ENCODE measurements around the gene FAM83E.

Gene FAM83E

GRCh38 chr19:48642862-48643261, 28.0 kb upstream of the FAM83E start:
- H4K20me1 ChIP-seq (ENCODE audit: insufficient read depth, low read length, poor library complexity, severe bottlenecking): no peaks in the 10 kb centered on the region

GRCh38 chr19:48641850-48642249, 27.0 kb upstream of the FAM83E start:
- no peaks in the 10 kb centered on the region for H3K36me3 ChIP-seq (ENCODE audit: insufficient read depth, low read length)
- H2AFZ ChIP-seq (ENCODE audit: low read length): no peak overlapping the region
- peaks cover 3% of the 10 kb centered on the region for H3F3A ChIP-seq (ENCODE audit: low read depth)
- no peaks in the 10 kb centered on the region for H3K27me3 ChIP-seq (ENCODE audit: insufficient read depth, low read length, poor library complexity, severe bottlenecking)
- no peak overlapping the region for H3K9ac ChIP-seq (ENCODE audit: low read depth, low read length, poor library complexity, severe bottlenecking)
- H3K79me2 ChIP-seq (ENCODE audit: insufficient read depth, low read length): no peaks in the 10 kb centered on the region
- H3K4me3 ChIP-seq (ENCODE audit: low read length, poor library complexity, severe bottlenecking): no peak overlapping the region
- no peaks in the 10 kb centered on the region for H3K9me3 ChIP-seq (ENCODE audit: insufficient read depth, low read depth, low read length)
- peaks cover 34% of the 10 kb centered on the region for H3K4me1 ChIP-seq (ENCODE audit: insufficient read depth, low read length, poor library complexity, severe bottlenecking)
- TF ChIP-seq EZH2phosphoT487 (IDR thresholded peaks at IDR 0.05; ENCODE audit: borderline replicate concordance) (no peak), CTCF (conservative IDR thresholded peaks at IDR 0.05; ENCODE audit: low read length) (no peak)
- H3K9me2 ChIP-seq (replicated peaks; ENCODE audit: low read depth, low read length): no peaks in the 10 kb centered on the region
- H3K4me2 ChIP-seq (ENCODE audit: low read depth, low read length, poor library complexity, severe bottlenecking): no peak overlapping the region
- H4K20me1 ChIP-seq (ENCODE audit: insufficient read depth, low read length, poor library complexity, severe bottlenecking): no peaks in the 10 kb centered on the region

More at GRCh38 chr19:48642862-48643261, 28.0 kb upstream of the FAM83E start:
- Histone ChIP-seq H3K36me3 (ENCODE audit: insufficient read depth, low read length) (no peaks in the 10 kb centered on the region), H2AFZ (ENCODE audit: low read length) (no peak overlapping the region), H3F3A (ENCODE audit: low read depth) (no peaks in the 10 kb centered on the region), H3K9ac (ENCODE audit: low read depth, low read length, poor library complexity, severe bottlenecking) (no peak overlapping the region), H3K4me1 (ENCODE audit: insufficient read depth, low read length, poor library complexity, severe bottlenecking) (peaks cover 32% of the 10 kb centered on the region), H3K4me3 (ENCODE audit: low read length, poor library complexity, severe bottlenecking) (no peak overlapping the region), H3K9me3 (ENCODE audit: insufficient read depth, low read depth, low read length) (no peaks in the 10 kb centered on the region), H3K79me2 (ENCODE audit: insufficient read depth, low read length) (no peaks in the 10 kb centered on the region), H3K4me2 (ENCODE audit: low read depth, low read length, poor library complexity, severe bottlenecking) (no peak overlapping the region), H3K9me2 (replicated peaks; ENCODE audit: low read depth, low read length) (no peaks in the 10 kb centered on the region), H3K27me3 (ENCODE audit: insufficient read depth, low read length, poor library complexity, severe bottlenecking) (no peaks in the 10 kb centered on the region)
- TF ChIP-seq EZH2phosphoT487 (IDR thresholded peaks at IDR 0.05; ENCODE audit: borderline replicate concordance): no peak
- TF ChIP-seq CTCF (conservative IDR thresholded peaks at IDR 0.05; ENCODE audit: low read length): no peak

GRCh38 chr19:48639483-48640375, 24.9 kb upstream of the FAM83E start:
- TF ChIP-seq EZH2phosphoT487 (IDR thresholded peaks at IDR 0.05; ENCODE audit: borderline replicate concordance) (no peak), CTCF (conservative IDR thresholded peaks at IDR 0.05; ENCODE audit: low read length) (no peak)
- Histone ChIP-seq H3K9me3 (ENCODE audit: insufficient read depth, low read depth, low read length) (no peaks in the 10 kb centered on the region), H3K9me2 (replicated peaks; ENCODE audit: low read depth, low read length) (no peaks in the 10 kb centered on the region), H3K36me3 (ENCODE audit: insufficient read depth, low read length) (no peaks in the 10 kb centered on the region), H4K20me1 (ENCODE audit: insufficient read depth, low read length, poor library complexity, severe bottlenecking) (peaks cover 4% of the 10 kb centered on the region), H3K27me3 (ENCODE audit: insufficient read depth, low read length, poor library complexity, severe bottlenecking) (no peaks in the 10 kb centered on the region), H2AFZ (ENCODE audit: low read length) (no peak overlapping the region), H3K9ac (ENCODE audit: low read depth, low read length, poor library complexity, severe bottlenecking) (peak overlapping the region; percentile 86), H3K4me2 (ENCODE audit: low read depth, low read length, poor library complexity, severe bottlenecking) (peak overlapping the region; percentile 82), H3K4me3 (ENCODE audit: low read length, poor library complexity, severe bottlenecking) (no peak overlapping the region), H3K79me2 (ENCODE audit: insufficient read depth, low read length) (peaks cover 15% of the 10 kb centered on the region; the same call in 1 of the 2 replicates), H3K4me1 (ENCODE audit: insufficient read depth, low read length, poor library complexity, severe bottlenecking) (peaks cover 28% of the 10 kb centered on the region), H3F3A (ENCODE audit: low read depth) (peaks cover 3% of the 10 kb centered on the region)
